Measurements from ENCODE around the gene LMAN1.

- TF ChIP-seq CTCF (IDR thresholded peaks at IDR 0.05; ENCODE audit: poor library complexity, severe bottlenecking), result no peak
- TF ChIP-seq POLR2AphosphoS5 (IDR thresholded peaks at IDR 0.05), result no peak
Measured at GRCh38 chr18:59374128-59374527, 15.1 kb upstream of the LMAN1 start.
